Mammary epithelial cell (primary cell): ENCODE measurements around the gene BMERB1.
A peak's percentile ranks its signal among the peaks of the same experiment; 100 is the strongest.

Experiments used
- CTCF ChIP-seq, 2 donors: IDR thresholded peaks in 1 of 2; conservative IDR thresholded peaks in 1 of 2; 2 replicates each; pipeline ENCODE4 v1.5.1; 2011 to 2012; ENCODE audit warnings: inconsistent platforms in 2 of 2, low read length in 2 of 2, mild to moderate bottlenecking in 2 of 2, control low read depth in 1 of 2, low read depth in 1 of 2; ENCODE audit not compliant: insufficient read depth in 1 of 2; ENCODE audit errors: extremely low read depth in 1 of 2
- EZH2 ChIP-seq: IDR thresholded peaks from 2 replicates; pipeline ENCODE4 v1.6.1; 2012; ENCODE audit warnings: low read length, inconsistent platforms, borderline replicate concordance

GRCh38 chr16:15460601-15461000 lies 26.2 kb downstream of the BMERB1 start:
- TF ChIP-seq CTCF (conservative IDR thresholded peaks at IDR 0.05 in 1 of 2, IDR thresholded peaks at IDR 0.05 in 1 of 2; ENCODE audit: extremely low read depth in 1 of 2, insufficient read depth in 1 of 2, low read depth in 1 of 2, low read length in 2 of 2): peak in 1 of 2 donors; percentile 16
- TF ChIP-seq EZH2: no peak
